Breast epithelium (tissue), 3 donors: ENCODE measurements around the gene GPC3.

Source experiments
- CTCF ChIP-seq, 3 donors: fragments of 450-650 bp; IDR thresholded peaks; one replicate each; pipeline ENCODE4 v1.5.1; 2016 to 2017; ENCODE audit warnings: antibody characterized with exemption in 3 of 3, mild to moderate bottlenecking in 3 of 3, moderate library complexity in 3 of 3
- POLR2A ChIP-seq: fragments of 450-650 bp; IDR thresholded peaks from one replicate; pipeline ENCODE4 v1.6.1; 2016; ENCODE audit warnings: antibody characterized with exemption, mild to moderate bottlenecking, moderate library complexity
- POLR2AphosphoS5 ChIP-seq, 3 donors: sonication (generic); formaldehyde crosslinking; IDR thresholded peaks; one replicate each; pipeline ENCODE4 v1.6.1; 2017; ENCODE audit warnings: antibody characterized with exemption in 3 of 3

- TF ChIP-seq CTCF (IDR thresholded peaks at IDR 0.05) = no peak
- TF ChIP-seq POLR2AphosphoS5 (IDR thresholded peaks at IDR 0.05) = no peak
- no peak for TF ChIP-seq POLR2A
Observed at GRCh38 chrX:134024686-134025377, 39.4 kb upstream of the GPC3 start.
